CD4-positive, alpha-beta T cell treated with Interleukin-6 for 4 hours (primary cell): ENCODE data around the gene AUTS2.
A peak's percentile ranks its signal among the peaks of the same experiment; 100 is the strongest.

ENCODE experiments used
- DNase-seq: peaks from one replicate; pipeline ENCODE4 v3.0.0-alpha.2; 2020; ENCODE audit warnings: mixed read lengths

Gene AUTS2

GRCh38 chr7:70294211-70294911 lies 696.1 kb downstream of the AUTS2 start:
- no peak for DNase-seq

- no peak for DNase-seq
Measured at GRCh38 chr7:70298780-70299471, 700.7 kb downstream of the AUTS2 start.

GRCh38 chr7:70299472-70299807 lies 701.2 kb downstream of the AUTS2 start:
- no peak for DNase-seq

DNA sequence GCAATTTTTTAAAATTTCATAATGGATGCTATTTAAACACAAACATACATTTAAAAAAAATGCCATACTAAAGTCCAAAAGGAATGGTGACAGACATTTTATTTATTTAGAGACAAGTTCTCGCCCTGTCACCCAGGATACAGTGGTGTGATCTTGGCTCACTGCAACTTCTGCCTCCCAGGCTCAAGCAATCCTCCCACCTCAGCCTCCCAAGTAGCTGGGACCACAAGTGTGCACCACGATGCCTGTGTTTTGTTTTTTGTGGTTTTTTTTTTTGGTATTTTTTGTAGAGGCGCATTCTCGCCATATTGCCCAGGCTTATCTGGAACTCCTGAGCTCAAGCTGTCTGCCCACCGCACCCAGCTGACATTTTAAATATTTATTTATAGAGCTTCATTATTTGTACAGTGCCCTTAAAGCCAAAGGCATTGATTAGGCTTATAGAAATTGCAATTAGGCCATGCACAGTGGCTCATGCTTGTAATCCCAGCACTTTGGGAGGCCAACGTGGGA lies 703.5 kb downstream of the AUTS2 start:
- DNase-seq: no peak

GRCh38 chr7:70303309-70303708 lies 705.0 kb downstream of the AUTS2 start:
- DNase-seq: no peak

DNA sequence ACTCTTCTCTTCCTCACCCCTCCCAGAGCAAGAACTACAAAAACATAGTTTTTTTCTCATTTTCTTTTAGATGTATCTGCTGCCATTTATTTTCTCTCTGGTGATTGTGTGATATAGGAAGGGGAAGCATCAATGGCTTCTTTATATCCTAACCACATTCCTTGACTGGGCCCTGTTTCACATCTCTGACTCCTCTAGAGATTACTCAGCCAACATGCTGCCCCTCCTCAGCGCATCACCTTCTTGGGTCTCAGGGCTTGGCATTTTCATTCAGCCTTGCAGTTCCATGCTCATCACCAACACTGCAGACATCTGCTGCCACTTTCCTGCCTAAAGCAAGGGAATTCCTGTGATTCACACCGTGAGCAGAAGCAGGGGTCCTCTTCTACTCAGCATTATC lies 705.5 kb downstream of the AUTS2 start:
- no peak for DNase-seq

GRCh38 chr7:70306173-70306572 lies 707.9 kb downstream of the AUTS2 start:
- DNase-seq: no peak

DNA sequence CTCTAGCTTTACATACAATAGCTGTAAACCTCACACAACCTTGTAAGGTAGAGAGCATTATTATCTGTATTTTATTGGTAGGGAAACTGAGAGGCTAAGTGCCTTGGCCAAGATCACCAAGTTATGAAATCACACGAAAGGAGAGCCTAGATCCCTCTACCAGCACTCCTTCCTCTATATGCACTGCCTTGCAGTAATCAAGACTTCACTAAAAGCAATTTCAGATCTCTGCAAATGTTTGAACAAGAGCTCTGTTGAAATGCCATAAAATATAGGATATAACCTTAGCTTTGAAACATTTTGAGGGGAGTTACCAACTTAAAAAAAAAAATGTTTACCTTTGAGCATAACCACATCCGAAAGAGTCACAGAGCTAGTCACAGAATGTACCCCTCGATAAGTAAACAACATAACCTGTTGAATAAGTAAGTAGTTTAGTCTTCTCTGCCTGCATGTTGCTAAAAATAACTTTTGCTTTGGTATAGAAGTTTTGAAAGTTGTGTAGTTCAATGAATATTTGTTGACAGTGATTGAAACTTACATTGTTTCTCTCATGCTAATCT lies 709.4 kb downstream of the AUTS2 start:
- no peak for DNase-seq

- no peak for DNase-seq
Measured at GRCh38 chr7:70312336-70312735, 714.1 kb downstream of the AUTS2 start.

DNA sequence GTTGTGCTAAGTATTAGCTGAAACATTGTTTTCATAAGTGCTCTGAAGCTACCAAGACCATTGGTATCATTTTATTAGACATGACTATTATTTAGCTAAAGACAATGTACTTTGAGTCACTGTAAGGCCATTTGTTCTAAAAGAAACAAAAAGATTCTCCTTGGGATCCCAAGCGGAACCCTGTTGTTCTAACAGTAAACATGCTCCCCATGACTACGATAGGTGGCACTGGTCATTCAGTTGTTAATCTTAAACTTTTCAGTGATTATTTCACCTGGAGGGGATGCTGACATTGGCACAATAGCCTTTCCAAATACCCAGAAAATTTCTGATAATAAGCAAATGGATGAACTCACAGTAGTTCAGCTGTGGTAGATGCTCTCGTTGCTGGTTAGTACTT lies 715.0 kb downstream of the AUTS2 start:
- no peak for DNase-seq

DNA sequence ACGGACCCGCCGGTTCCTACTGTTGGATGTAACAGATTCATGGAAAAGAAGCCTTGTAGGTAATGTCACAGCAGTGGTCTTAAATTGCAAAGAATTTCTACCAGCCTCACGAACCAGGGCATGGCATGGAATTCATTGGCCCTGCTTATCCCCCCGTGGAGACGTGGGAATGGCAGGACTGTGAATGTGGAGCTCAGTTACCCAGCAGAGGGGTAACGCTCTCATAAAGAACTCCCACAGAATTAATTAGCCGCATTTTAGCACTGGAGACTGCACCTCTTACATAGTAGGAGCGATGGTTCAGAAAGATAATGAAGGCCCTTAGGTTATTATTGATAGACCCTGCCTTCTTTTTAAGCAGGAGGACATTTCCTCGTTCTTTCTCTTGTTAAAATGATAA lies 715.4 kb downstream of the AUTS2 start:
- no peak for DNase-seq

DNA sequence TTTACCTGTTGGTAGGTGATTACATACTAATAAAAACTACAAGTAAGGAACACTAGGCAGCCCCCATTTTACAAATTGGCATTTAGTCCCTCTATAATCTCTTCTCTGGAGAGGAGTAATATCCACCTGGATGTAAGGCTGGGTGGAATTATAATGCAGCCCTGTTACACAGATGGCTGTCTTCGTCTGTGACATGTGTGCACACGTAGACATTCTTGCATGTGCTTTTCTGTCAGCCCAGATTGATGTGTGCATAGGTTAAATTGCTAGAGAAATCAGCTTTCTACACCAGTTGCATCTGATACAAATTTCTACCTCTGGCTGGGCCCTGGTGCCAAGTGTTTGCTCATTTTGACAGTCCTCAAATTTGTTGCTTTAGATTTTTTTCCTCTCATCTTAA lies 715.9 kb downstream of the AUTS2 start:
- no peak for DNase-seq

GRCh38 chr7:70316745-70317144 lies 718.5 kb downstream of the AUTS2 start:
- DNase-seq: peak; percentile 49

- DNase-seq: no peak
Measured at GRCh38 chr7:70317356-70317755, 719.1 kb downstream of the AUTS2 start.

DNA sequence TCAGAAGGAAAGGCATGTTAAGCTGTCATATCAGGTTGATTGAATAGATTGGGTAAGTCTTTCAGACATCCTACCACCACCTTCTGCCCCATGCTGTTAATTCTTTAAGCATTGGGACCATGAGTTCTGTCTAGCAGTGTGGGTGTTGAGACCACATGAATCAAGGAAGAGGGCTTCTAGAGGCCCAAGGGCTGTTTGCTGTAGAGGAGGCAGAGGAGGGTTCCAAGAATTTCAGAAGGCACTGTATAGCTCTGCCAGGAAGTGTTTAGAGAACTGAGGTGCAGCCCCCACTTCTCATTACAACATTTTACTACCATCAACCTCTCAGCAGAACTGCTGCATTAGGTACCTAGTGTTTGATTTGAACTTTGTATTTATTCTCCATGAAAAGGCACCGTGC lies 720.2 kb downstream of the AUTS2 start:
- DNase-seq: no peak

DNA sequence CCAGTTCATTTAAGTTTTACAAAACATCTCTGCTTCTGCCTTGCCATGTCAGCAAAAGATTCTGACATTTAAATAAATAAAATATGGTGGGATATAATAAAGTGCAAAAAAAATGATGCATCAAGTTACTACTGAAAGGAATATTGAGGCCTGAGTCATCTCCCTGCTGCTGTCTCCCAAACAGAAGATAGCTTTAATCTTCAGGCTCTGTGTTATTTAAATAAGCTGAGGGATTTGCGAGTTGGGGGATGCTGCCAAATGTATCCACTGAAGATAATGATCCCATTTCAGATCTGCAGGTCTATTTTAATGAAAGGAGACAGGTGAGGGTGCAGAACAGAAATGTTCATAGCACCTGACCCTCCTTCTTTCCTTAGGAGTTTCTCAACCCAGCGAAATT lies 720.8 kb downstream of the AUTS2 start:
- DNase-seq: no peak

DNA sequence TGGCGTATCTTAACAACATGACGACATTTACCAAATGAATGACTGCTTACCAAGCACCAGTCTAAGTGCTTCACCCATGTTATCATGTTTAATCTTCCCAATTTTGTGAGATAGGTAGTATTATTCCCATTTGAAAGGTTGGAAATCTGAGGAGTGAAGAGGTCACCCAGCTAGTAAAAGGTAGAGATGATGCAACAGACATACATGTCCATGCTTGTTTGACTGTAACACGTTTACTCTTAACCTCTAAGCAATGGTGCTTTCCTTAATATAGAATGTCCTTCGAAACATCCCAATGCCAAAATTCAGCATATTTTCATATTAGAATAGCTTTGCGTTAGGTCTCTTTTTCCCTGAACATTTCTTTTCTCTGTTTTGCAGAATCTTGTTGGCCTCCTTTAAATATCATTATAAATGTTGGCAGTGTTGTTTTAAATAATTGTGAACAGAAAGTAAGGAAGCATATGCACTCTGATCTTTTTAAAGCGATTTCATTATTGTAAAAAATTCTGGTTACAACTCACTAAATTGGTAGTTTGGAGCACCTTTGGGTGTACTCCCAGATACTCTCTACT lies 722.8 kb downstream of the AUTS2 start:
- DNase-seq: no peak

- DNase-seq: no peak
Measured at GRCh38 chr7:70322856-70323255, 724.6 kb downstream of the AUTS2 start.

GRCh38 chr7:70325509-70326101 lies 727.3 kb downstream of the AUTS2 start:
- DNase-seq: no peak

DNA sequence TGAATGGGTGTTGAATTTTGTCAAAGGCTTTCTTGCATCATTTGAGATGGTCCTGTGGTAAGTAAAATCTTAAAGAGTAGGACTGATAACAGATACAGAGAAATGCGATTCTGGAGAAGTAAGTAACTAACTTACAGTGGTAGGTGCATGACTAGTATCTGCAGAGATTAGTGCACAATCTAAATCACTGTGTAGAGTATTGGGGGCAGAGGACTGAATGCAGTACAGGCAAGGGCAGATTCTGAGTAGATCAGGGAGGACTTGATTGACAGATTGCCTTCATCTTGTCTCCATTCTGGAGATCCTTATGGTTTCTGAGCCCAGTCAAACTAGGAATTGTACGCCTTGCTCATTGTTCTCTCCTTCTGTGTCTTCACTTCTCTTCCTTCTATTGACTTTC lies 736.0 kb downstream of the AUTS2 start:
- DNase-seq: no peak

- peak; percentile 15 for DNase-seq
Measured at GRCh38 chr7:70334871-70335270, 736.6 kb downstream of the AUTS2 start.

- no peak for DNase-seq
Measured at GRCh38 chr7:70336536-70336935, 738.3 kb downstream of the AUTS2 start.

DNA sequence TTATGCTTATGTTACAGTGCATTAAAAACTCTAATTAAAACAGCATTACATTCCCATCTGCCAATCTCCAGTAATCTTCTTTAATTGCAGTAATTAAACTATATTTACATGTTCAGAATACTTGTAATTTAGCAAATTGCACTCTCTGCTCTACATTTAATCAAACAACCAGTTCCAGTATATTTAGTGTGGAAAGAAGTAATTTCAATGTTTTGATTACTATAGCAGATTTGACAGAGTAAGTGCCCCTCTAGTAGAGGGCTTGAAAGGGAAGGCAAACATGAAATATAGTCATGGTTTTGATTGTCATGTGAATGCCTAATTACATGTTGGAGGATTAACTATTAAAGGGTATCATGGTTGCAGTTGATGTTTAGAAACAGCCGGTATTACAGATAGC lies 739.7 kb downstream of the AUTS2 start:
- DNase-seq: no peak

- no peak for DNase-seq
Measured at GRCh38 chr7:70340236-70340635, 742.0 kb downstream of the AUTS2 start.
